Measurements from ENCODE around the gene PAH. TPM values are rescaled to one million over a fixed set of nuclear protein-coding genes. Genes with fewer than 3 reads are reported as not detected.

PAH gene
- total and polyA plus RNA-seq, 10 of the 15 experiments (the other 5 are each of a cell fraction or from before 2014, with no cell fraction given): 0.20 to 4.8 (median 0.55) TPM; not detected in 1

GRCh38 chr12:102920271-102920670, 3.2 kb upstream of the PAH start:
- Histone ChIP-seq H3K27ac (ENCODE audit: control insufficient read depth, insufficient read depth) (no peak overlapping the region), H2AFZ (ENCODE audit: control insufficient read depth, low read depth, low read length) (no peak overlapping the region), H3K27me3 (replicated peaks in 1 of 2; ENCODE audit: control insufficient read depth in 2 of 2, insufficient read depth in 2 of 2, low read length in 1 of 2) (no peaks in the 10 kb centered on the region), H3K4me1 (ENCODE audit: control insufficient read depth, insufficient read depth, low read length) (peaks cover 14% of the 10 kb centered on the region), H3K9me3 (replicated peaks; ENCODE audit: control insufficient read depth, insufficient read depth, low read length) (no peaks in the 10 kb centered on the region; the same call in 2 of the 3 replicates), H3K9ac (ENCODE audit: control insufficient read depth, insufficient read depth, low read length) (no peak overlapping the region), H3K79me2 (ENCODE audit: control insufficient read depth, insufficient read depth, low read length) (no peaks in the 10 kb centered on the region), H4K20me1 (ENCODE audit: control insufficient read depth, insufficient read depth) (no peaks in the 10 kb centered on the region), H3K4me3 (no peak overlapping the region), H3K4me2 (ENCODE audit: control insufficient read depth, insufficient read depth) (no peak overlapping the region), H3K36me3 (ENCODE audit: control insufficient read depth in 2 of 2, insufficient read depth in 2 of 2, low read length in 1 of 2) (no peaks in the 10 kb centered on the region)
- intact Hi-C loops (cut with micrococcal nuclease; ENCODE audit: unreplicated experiment) (no loop called here), in situ Hi-C loops (cut with MboI) (no loop called here)
- RAD21 ChIA-PET (ENCODE audit: unreplicated experiment): no interaction called here
- DNase-seq (ENCODE audit: low read depth, low spot score) (no peak), ATAC-seq (no peak), FAIRE-seq (no peak)
- SMC1A ChIA-PET (ENCODE audit: uncharacterized antibody, unreplicated experiment): no interaction called here
- no TSS peak for BruUV-seq (replicated peaks)
- POLR2A ChIA-PET: no interaction called here
- CTCF ChIA-PET: interaction anchor here (3.8 kb wide), 1 partner anchor 37 kb away, joined by 19 read pairs; no protein-coding TSS in a partner anchor
- no peak for TF ChIP-seq FOXM1 (IDR thresholded peaks at IDR 0.05; ENCODE audit: low read depth, low read length)
- TF ChIP-seq POLR2AphosphoS5 (IDR thresholded peaks at IDR 0.05; ENCODE audit: low read length): no peak
- TF ChIP-seq SMC3 (IDR thresholded peaks at IDR 0.05; ENCODE audit: borderline replicate concordance, low read length): no peak
- no peak for TF ChIP-seq RAD21 (IDR thresholded peaks at IDR 0.05; ENCODE audit: insufficient read depth, low read depth, low read length)
- no peak for TF ChIP-seq MEF2B (IDR thresholded peaks at IDR 0.05; ENCODE audit: partially characterized antibody, poor library complexity, severe bottlenecking)
- no peak for TF ChIP-seq RELA (IDR thresholded peaks at IDR 0.05; ENCODE audit: borderline replicate concordance, partially characterized antibody)
- no peak for TF ChIP-seq BHLHE40 (IDR thresholded peaks at IDR 0.05; ENCODE audit: borderline replicate concordance in 1 of 2, low read depth in 2 of 2, low read length in 1 of 2)
- TF ChIP-seq ZBTB40 (IDR thresholded peaks at IDR 0.05; ENCODE audit: borderline replicate concordance): no peak
- TF ChIP-seq RBBP5 (conservative IDR thresholded peaks at IDR 0.05): no peak
- no peak for TF ChIP-seq NRF1 (conservative IDR thresholded peaks at IDR 0.05; ENCODE audit: low read depth, low read length)
- no peak for TF ChIP-seq KDM1A (IDR thresholded peaks at IDR 0.05; ENCODE audit: borderline replicate concordance)
- TF ChIP-seq RFX5 (IDR thresholded peaks at IDR 0.05; ENCODE audit: low read depth, low read length): no peak
- TF ChIP-seq ZNF592 (IDR thresholded peaks at IDR 0.05): no peak
- no peak for TF ChIP-seq E4F1 (IDR thresholded peaks at IDR 0.05; ENCODE audit: borderline replicate concordance, partially characterized antibody)
- no peak for TF ChIP-seq ZSCAN29 (IDR thresholded peaks at IDR 0.05)

All from GM12878 (cell line).